GM18526 (cell line): ENCODE data around the gene KNTC1.
A peak's percentile ranks its signal among the peaks of the same experiment; 100 is the strongest.

Experiments
- POLR2A ChIP-seq: IDR thresholded peaks from 3 replicates; pipeline ENCODE4 v1.6.1; 2011; ENCODE audit not compliant: insufficient read length; ENCODE audit errors: extremely low read depth

KNTC1 gene

GRCh38 chr12:122526683-122527477, at the start of gene KNTC1, which contains the start of gene RSRC2:
Gene KNTC1, plus strand, starts transcription at chr12:122527249. Its CDS starts 2,815 bp downstream, at chr12:122530064.
Gene RSRC2, minus strand, starts transcription at chr12:122526936. Its CDS starts 83 bp downstream, at chr12:122526853.
- TF ChIP-seq POLR2A: peak; percentile 97

- TF ChIP-seq POLR2A: no peak
These were observed 46.3 kb upstream of the KNTC1 start for GRCh38 chr12:122480753-122481152.

- TF ChIP-seq POLR2A: no peak
These were observed 45.2 kb upstream of the KNTC1 start for GRCh38 chr12:122481861-122482260.

- no peak for TF ChIP-seq POLR2A
These were observed 43.1 kb upstream of the KNTC1 start for GRCh38 chr12:122483969-122484368.

GRCh38 chr12:122486805-122487426, 40.1 kb upstream of the KNTC1 start:
- no peak for TF ChIP-seq POLR2A

GRCh38 chr12:122489038-122489437, 38.0 kb upstream of the KNTC1 start:
- no peak for TF ChIP-seq POLR2A

- TF ChIP-seq POLR2A: no peak
These were observed 35.1 kb upstream of the KNTC1 start for GRCh38 chr12:122491991-122492390.

- TF ChIP-seq POLR2A: no peak
These were observed 31.8 kb upstream of the KNTC1 start for GRCh38 chr12:122495258-122495657.

GRCh38 chr12:122499991-122500684, 26.9 kb upstream of the KNTC1 start:
- no peak for TF ChIP-seq POLR2A

GRCh38 chr12:122500685-122501488, 26.2 kb upstream of the KNTC1 start, which contains the start of gene ZCCHC8:
Gene ZCCHC8, minus strand, starts transcription at chr12:122500932. Its CDS starts 92 bp downstream, at chr12:122500840.
- peak; percentile 92 for TF ChIP-seq POLR2A

- no peak for TF ChIP-seq POLR2A
These were observed 25.5 kb upstream of the KNTC1 start for GRCh38 chr12:122501489-122501989.

- no peak for TF ChIP-seq POLR2A
These were observed 23.8 kb upstream of the KNTC1 start for GRCh38 chr12:122503147-122503751.

GRCh38 chr12:122503783-122504590, 23.1 kb upstream of the KNTC1 start:
- TF ChIP-seq POLR2A: no peak
